ENCODE measurements around the gene CBX5. TPM values are rescaled to one million over a fixed set of nuclear protein-coding genes. Genes with fewer than 3 reads are reported as not detected.

The CBX5 gene
- total and polyA plus RNA-seq, 10 of the 15 experiments (the other 5 are each of a cell fraction or from before 2014, with no cell fraction given) = 46.7 to 138 (median 74.6) TPM

DNA sequence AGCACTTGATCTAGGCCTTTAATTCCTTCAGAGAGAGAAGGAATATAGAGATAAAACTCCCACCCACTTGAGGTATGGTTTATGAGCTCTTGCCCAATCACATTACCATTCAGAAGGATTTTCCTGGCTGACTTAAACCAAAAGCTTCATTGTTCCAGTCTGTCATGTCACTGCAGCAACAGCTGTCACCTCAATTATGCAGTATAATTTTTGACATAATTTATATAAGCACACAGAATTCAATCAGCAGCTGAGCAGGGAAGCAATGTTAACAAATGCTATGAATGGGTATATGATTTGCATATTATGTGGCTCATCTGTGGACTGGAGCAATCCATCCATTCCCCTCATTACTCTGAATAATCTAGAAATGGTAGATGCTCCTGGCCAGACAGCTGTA is 40.3 kb downstream of the CBX5 start:
- POLR2A ChIA-PET = interaction anchor here (0.7 to 1.8 kb wide), 6 partner anchors 11 to 81 kb away, joined by 3 to 10 read pairs (median 4); partner anchors contain the start of gene HNRNPA1
- TF ChIP-seq RUNX3 (IDR thresholded peaks at IDR 0.05; ENCODE audit: low read length) = no peak
- TF ChIP-seq, protein P1, sequence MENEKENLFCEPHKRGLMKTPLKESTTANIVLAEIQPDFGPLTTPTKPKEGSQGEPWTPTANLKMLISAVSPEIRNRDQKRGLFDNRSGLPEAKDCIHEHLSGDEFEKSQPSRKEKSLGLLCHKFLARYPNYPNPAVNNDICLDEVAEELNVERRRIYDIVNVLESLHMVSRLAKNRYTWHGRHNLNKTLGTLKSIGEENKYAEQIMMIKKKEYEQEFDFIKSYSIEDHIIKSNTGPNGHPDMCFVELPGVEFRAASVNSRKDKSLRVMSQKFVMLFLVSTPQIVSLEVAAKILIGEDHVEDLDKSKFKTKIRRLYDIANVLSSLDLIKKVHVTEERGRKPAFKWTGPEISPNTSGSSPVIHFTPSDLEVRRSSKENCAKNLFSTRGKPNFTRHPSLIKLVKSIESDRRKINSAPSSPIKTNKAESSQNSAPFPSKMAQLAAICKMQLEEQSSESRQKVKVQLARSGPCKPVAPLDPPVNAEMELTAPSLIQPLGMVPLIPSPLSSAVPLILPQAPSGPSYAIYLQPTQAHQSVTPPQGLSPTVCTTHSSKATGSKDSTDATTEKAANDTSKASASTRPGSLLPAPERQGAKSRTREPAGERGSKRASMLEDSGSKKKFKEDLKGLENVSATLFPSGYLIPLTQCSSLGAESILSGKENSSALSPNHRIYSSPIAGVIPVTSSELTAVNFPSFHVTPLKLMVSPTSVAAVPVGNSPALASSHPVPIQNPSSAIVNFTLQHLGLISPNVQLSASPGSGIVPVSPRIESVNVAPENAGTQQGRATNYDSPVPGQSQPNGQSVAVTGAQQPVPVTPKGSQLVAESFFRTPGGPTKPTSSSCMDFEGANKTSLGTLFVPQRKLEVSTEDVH (IDR thresholded peaks at IDR 0.05; ENCODE audit: low read depth, partially characterized antibody) = no peak
- TF ChIP-seq YBX1 (IDR thresholded peaks at IDR 0.05) = no peak
- TF ChIP-seq, protein P2, sequence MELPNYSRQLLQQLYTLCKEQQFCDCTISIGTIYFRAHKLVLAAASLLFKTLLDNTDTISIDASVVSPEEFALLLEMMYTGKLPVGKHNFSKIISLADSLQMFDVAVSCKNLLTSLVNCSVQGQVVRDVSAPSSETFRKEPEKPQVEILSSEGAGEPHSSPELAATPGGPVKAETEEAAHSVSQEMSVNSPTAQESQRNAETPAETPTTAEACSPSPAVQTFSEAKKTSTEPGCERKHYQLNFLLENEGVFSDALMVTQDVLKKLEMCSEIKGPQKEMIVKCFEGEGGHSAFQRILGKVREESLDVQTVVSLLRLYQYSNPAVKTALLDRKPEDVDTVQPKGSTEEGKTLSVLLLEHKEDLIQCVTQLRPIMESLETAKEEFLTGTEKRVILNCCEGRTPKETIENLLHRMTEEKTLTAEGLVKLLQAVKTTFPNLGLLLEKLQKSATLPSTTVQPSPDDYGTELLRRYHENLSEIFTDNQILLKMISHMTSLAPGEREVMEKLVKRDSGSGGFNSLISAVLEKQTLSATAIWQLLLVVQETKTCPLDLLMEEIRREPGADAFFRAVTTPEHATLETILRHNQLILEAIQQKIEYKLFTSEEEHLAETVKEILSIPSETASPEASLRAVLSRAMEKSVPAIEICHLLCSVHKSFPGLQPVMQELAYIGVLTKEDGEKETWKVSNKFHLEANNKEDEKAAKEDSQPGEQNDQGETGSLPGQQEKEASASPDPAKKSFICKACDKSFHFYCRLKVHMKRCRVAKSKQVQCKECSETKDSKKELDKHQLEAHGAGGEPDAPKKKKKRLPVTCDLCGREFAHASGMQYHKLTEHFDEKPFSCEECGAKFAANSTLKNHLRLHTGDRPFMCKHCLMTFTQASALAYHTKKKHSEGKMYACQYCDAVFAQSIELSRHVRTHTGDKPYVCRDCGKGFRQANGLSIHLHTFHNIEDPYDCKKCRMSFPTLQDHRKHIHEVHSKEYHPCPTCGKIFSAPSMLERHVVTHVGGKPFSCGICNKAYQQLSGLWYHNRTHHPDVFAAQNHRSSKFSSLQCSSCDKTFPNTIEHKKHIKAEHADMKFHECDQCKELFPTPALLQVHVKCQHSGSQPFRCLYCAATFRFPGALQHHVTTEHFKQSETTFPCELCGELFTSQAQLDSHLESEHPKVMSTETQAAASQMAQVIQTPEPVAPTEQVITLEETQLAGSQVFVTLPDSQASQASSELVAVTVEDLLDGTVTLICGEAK (IDR thresholded peaks at IDR 0.05; ENCODE audit: borderline replicate concordance) = no peak
- TF ChIP-seq SREBF2 (IDR thresholded peaks at IDR 0.05; ENCODE audit: low read length) = no peak
- TF ChIP-seq BHLHE40 (IDR thresholded peaks at IDR 0.05; ENCODE audit: borderline replicate concordance in 1 of 2, low read depth in 2 of 2, low read length in 1 of 2) = no peak
- no peak for TF ChIP-seq MTA3 (IDR thresholded peaks at IDR 0.05; ENCODE audit: borderline replicate concordance, low read length)
- TF ChIP-seq, protein P3, sequence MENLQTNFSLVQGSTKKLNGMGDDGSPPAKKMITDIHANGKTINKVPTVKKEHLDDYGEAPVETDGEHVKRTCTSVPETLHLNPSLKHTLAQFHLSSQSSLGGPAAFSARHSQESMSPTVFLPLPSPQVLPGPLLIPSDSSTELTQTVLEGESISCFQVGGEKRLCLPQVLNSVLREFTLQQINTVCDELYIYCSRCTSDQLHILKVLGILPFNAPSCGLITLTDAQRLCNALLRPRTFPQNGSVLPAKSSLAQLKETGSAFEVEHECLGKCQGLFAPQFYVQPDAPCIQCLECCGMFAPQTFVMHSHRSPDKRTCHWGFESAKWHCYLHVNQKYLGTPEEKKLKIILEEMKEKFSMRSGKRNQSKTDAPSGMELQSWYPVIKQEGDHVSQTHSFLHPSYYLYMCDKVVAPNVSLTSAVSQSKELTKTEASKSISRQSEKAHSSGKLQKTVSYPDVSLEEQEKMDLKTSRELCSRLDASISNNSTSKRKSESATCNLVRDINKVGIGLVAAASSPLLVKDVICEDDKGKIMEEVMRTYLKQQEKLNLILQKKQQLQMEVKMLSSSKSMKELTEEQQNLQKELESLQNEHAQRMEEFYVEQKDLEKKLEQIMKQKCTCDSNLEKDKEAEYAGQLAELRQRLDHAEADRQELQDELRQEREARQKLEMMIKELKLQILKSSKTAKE (IDR thresholded peaks at IDR 0.05; ENCODE audit: low read depth, poor library complexity, severe bottlenecking) = no peak
- no peak for TF ChIP-seq ZZZ3 (IDR thresholded peaks at IDR 0.05; ENCODE audit: control insufficient read depth, insufficient read length, low read depth)
- TF ChIP-seq CHD1 (IDR thresholded peaks at IDR 0.05; ENCODE audit: low read depth, low read length) = no peak
- no peak for TF ChIP-seq POLR2AphosphoS2 (IDR thresholded peaks at IDR 0.05; ENCODE audit: low read depth, low read length)
- no peak for TF ChIP-seq CREB1 (IDR thresholded peaks at IDR 0.05; ENCODE audit: low read depth)
- Histone ChIP-seq H3K9me3 (replicated peaks; ENCODE audit: control insufficient read depth, insufficient read depth, low read length) (no peaks in the 10 kb centered on the region), H3K9ac (ENCODE audit: control insufficient read depth, insufficient read depth, low read length) (no peak overlapping the region), H3K4me1 (ENCODE audit: control insufficient read depth, insufficient read depth, low read length) (peaks cover 16% of the 10 kb centered on the region), H4K20me1 (ENCODE audit: control insufficient read depth, insufficient read depth) (no peaks in the 10 kb centered on the region), H3K4me3 (no peak overlapping the region), H3K27me3 (replicated peaks in 1 of 2; ENCODE audit: control insufficient read depth in 2 of 2, insufficient read depth in 2 of 2, low read length in 1 of 2) (no peaks in the 10 kb centered on the region), H3K4me2 (ENCODE audit: control insufficient read depth, insufficient read depth) (no peak overlapping the region), H2AFZ (ENCODE audit: control insufficient read depth, low read depth, low read length) (no peak overlapping the region), H3K36me3 (ENCODE audit: control insufficient read depth in 2 of 2, insufficient read depth in 2 of 2, low read length in 1 of 2) (peaks cover 0 to 13% of the 10 kb centered on the region in 2 experiments; a peak in 3 of 4 replicates), H3K79me2 (ENCODE audit: control insufficient read depth, insufficient read depth, low read length) (no peaks in the 10 kb centered on the region), H3K27ac (ENCODE audit: control insufficient read depth, insufficient read depth) (peak overlapping the region; percentile 45; the same call in 1 of the 2 replicates)
- DNase-seq (ENCODE audit: low read depth, low spot score) = no peak
- no peak for FAIRE-seq
- in situ Hi-C loops (cut with MboI) (no loop called here), intact Hi-C loops (cut with micrococcal nuclease; ENCODE audit: unreplicated experiment) (no loop called here)
- no TSS peak for BruUV-seq (replicated peaks)
- ATAC-seq = no peak
- SMC1A ChIA-PET (ENCODE audit: uncharacterized antibody, unreplicated experiment) = interaction anchor here (0.7 to 4.8 kb wide), 4 partner anchors 12 to 121 kb away, joined by 3 to 25 read pairs (median 4); no protein-coding TSS in a partner anchor
- RAD21 ChIA-PET (ENCODE audit: unreplicated experiment) = interaction anchor here (0.7 to 3.2 kb wide), 6 partner anchors 11 to 120 kb away, joined by 3 to 14 read pairs (median 5); partner anchors contain the start of gene COPZ1
- CTCF ChIA-PET = interaction anchor here (1.1 to 7.3 kb wide), 14 partner anchors 10 to 199 kb away, joined by 3 to 77 read pairs (median 4); partner anchors contain the start of gene COPZ1

Measured in GM12878 (cell line).